GM21381 (cell line): Measurements from ENCODE around the gene SPATA31A1.
"Not testable (repeated sequence)": the region's sequence is repeated elsewhere in the genome, so short reads cannot be mapped to it uniquely, and the experiment has no call there.

Experiments
- ATAC-seq: cut with Tn5 transposase; IDR thresholded peaks from one replicate; pipeline ENCODE4 v1.9.1; 2021; ENCODE audit warnings: mild to moderate bottlenecking, moderate library complexity; ENCODE audit not compliant: unreplicated experiment

SPATA31A1 gene

DNA sequence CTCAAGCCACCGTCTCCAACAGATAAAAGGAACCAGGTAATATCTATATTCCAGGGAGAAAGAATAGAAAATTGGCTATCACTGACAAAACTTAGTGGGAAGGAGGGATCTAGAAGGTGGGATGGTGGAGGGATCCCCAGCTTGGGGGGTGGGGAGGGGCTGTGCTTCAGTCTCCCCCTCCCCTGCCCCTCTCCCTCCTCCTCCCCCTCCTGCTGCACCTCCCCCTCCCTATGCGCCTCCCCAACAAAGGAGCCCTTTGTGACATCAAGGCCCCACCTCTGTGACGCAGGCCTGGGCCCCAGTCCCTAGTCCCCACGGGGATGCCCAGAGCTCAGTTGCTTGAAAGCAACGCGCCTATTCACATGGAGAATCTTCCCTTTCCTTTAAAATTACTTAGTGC, at the start of gene SPATA31A1:
SPATA31A1 (plus strand) TSS at position 301 of the 400 bp plus-strand sequence; CDS start at position 363, 62 bp downstream.
- not testable (repeated sequence) for ATAC-seq

DNA sequence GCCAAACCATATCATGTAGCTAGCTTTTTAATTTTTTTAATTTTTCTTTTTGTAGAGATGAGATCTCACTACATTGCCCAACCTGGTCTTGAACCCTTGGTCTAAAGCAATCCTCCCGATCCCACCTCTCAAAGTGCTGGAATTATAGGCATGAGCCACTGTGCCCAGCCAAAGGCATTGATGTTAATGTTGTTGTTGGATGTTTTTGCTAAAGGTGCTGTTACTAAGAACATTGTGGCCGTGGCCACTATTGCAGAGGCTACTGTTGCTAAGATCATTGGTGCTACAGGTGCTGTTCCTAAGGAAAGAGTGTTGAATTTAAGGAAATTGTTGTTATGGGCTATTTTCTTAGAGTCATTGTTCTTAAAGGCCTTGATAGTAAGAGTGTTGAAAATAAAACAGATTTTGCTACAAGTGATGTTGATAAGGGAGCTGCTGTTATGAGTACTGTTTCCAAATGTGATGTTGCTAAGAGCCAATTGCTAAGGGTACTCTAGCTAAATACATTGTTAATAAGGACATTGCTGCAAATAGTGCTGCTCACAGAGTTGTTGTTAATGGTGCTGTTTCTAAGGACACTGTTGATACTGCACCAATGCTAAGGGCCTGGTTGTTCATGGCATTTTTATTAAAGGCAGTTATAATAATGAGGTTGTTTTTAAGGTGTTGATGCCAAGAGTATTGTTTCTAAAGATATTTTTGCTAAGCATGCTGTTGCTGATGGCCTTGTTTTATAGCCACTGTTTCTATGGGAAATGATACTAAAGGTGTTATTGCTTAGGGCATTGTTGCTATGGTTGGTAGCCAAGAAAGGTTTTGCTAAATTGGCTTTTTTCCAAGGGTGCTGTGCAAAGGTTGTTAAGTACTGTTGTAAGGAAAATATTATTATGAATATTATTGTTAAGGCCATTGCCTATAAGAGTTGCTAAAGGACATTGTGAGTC, 52.1 kb downstream of the SPATA31A1 start:
- ATAC-seq, result not testable (repeated sequence)

DNA sequence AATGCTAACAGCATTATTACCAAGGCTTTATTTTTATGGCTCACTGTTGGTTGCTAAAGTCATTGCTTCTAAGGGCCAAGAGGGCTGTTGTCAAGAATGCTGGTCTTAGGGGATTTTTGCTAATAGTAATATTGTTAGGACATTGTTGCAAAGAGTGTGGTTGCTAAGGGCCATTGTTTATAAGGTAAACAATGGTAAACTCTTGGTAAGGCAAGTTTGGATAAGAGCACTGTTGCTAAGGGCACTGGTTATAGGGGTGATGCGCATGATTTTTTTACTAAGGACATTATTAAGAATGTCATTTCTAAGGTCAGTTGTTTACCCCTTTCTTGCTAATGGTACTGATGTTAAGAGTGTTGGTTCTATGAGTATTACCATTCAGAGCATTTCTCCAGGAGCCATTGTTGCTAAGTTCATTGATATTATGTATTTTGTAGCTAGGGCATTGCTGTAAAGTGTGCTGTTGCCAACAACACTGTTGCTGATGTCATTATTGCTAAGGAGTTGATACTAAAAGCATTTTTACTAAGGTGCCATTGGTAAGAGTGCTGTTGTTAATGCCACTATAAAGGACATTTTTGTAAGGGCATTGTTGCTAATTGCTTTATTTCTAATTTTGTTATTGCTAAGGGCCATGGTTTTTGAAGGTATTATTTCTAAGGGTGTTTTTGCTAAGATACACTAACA, 55.9 kb downstream of the SPATA31A1 start:
- ATAC-seq, result not testable (repeated sequence)
